DND-41 (cell line): ENCODE measurements around the gene ZNF205.

Experiments used
- CTCF ChIP-seq: IDR thresholded peaks from 2 replicates; pipeline ENCODE4 v1.5.1; 2012; ENCODE audit warnings: borderline replicate concordance, low read length, moderate library complexity, mild to moderate bottlenecking; ENCODE audit not compliant: poor library complexity, severe bottlenecking; ENCODE audit errors: extremely low read depth
- EZH2 ChIP-seq: IDR thresholded peaks from 3 replicates; pipeline ENCODE4 v1.6.1; 2012; ENCODE audit warnings: borderline replicate concordance, low read depth, mild to moderate bottlenecking, moderate library complexity, low read length, inconsistent platforms; ENCODE audit not compliant: severe bottlenecking

DNA sequence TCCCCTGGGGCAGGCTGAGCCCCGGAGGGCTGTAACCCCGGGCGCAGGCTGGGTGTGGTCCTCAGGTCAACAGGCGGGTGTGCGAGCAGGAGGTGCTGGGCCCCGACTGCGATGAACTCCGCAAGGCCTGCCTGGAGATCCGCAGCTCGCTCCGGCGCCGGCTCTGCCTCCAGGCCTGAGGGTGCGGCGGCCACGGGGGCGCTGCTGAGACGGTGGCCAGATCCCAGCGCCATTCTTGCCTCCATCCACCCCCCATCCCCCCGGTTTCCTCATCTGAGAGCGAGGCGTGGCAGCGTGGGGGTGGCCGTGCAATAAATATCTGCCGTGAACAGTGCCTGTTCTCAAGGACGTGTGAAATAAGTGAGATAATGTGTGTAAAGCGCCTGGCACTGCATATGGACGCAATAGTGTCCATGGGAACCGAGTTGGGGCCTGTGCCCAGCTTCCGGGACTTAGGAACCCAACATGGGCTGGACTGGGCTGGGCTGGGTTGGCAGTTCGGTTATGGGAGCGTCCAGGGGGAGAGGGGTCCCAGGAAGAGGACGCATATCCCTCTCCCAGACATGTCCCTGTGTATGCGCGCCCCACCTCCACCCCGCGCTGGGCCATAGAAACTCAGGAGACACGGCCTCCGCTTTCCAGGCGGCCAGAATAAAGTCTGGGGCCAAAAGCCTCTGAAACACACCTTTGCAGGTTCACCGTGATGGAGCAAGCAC is 37.4 kb downstream of the ZNF205 start:
- TF ChIP-seq CTCF, result peak; percentile 41
- no peak for TF ChIP-seq EZH2
